Loucy (cell line): ENCODE measurements around the gene ESYT2.

ENCODE experiments used
- EZH2phosphoT487 ChIP-seq: fragments of 200-600 bp; IDR thresholded peaks from 2 replicates; pipeline ENCODE4 v1.6.1; 2018; ENCODE audit warnings: antibody characterized with exemption, mild to moderate bottlenecking, moderate library complexity, borderline replicate concordance
- TF ChIP-seq, protein P1 (sequence below): fragments of 200-600 bp; sonication (generic); conservative IDR thresholded peaks from 2 replicates; pipeline ENCODE4 v1.5.1; 2014; ENCODE audit warnings: mild to moderate bottlenecking, antibody characterized with exemption, low read length

GRCh38 chr7:158760936-158761335 lies 68.4 kb downstream of the ESYT2 start:
- TF ChIP-seq, protein P1, sequence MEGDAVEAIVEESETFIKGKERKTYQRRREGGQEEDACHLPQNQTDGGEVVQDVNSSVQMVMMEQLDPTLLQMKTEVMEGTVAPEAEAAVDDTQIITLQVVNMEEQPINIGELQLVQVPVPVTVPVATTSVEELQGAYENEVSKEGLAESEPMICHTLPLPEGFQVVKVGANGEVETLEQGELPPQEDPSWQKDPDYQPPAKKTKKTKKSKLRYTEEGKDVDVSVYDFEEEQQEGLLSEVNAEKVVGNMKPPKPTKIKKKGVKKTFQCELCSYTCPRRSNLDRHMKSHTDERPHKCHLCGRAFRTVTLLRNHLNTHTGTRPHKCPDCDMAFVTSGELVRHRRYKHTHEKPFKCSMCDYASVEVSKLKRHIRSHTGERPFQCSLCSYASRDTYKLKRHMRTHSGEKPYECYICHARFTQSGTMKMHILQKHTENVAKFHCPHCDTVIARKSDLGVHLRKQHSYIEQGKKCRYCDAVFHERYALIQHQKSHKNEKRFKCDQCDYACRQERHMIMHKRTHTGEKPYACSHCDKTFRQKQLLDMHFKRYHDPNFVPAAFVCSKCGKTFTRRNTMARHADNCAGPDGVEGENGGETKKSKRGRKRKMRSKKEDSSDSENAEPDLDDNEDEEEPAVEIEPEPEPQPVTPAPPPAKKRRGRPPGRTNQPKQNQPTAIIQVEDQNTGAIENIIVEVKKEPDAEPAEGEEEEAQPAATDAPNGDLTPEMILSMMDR, result peak; percentile 52
- no peak for TF ChIP-seq EZH2phosphoT487
